Measurements from ENCODE around the gene TTC28. TPM values are rescaled to one million over a fixed set of nuclear protein-coding genes. Genes with fewer than 3 reads are reported as not detected.

The TTC28 gene
- total RNA-seq, 1 experiment from 2014 or later: 0.12 TPM

DNA sequence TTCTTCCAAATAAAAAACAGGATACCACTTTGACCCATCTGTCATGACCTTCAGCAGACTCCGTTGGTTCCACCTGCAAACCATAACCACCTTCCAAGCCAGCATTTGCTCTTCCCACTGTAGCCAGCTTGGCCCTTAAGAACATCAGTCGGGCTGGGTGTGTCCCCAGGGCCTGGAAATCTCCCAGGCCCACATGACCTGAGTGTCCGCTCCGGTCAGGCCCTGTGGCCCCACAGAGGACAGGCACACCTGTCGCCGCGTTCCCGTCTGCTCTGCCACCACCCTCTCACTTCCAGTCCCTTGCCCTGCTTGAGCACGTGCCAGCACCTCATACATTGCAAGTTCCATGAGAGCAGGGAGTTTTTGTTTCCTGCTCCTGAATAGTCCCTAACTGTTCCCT is 694.9 kb downstream of the TTC28 start:
- H3K4me1 ChIP-seq (ENCODE audit: control insufficient read depth in 1 of 2, insufficient read depth in 2 of 2, low read length in 2 of 2): no peaks in the 10 kb centered on the region
- H3K9me2 ChIP-seq (ENCODE audit: insufficient read depth): no peaks in the 10 kb centered on the region
- no peak overlapping the region for H3K9ac ChIP-seq (ENCODE audit: low read length)
- intact Hi-C loops (cut with micrococcal nuclease): no loop called here
- ATAC-seq (no peak), DNase-seq (ENCODE audit: low read depth, low spot score) (no peak)
- no peak overlapping the region for H2AFZ ChIP-seq (ENCODE audit: low read depth, low read length, poor library complexity, severe bottlenecking)
- CTCF ChIA-PET: no interaction called here
- no peaks in the 10 kb centered on the region for H3K79me2 ChIP-seq (ENCODE audit: insufficient read depth, low read length)
- POLR2A ChIA-PET: no interaction called here
- no peak overlapping the region for H3K4me3 ChIP-seq (replicated peaks in 1 of 2; ENCODE audit: low read depth in 1 of 2, low read length in 2 of 2)
- H3K9me3 ChIP-seq (ENCODE audit: control insufficient read depth in 1 of 2, insufficient read depth in 1 of 2, low read depth in 1 of 2, low read length in 2 of 2): no peaks in the 10 kb centered on the region
- H4K20me1 ChIP-seq (ENCODE audit: insufficient read depth): no peaks in the 10 kb centered on the region
- H3K4me2 ChIP-seq (ENCODE audit: low read length): no peak overlapping the region
- H3K27ac ChIP-seq (ENCODE audit: low read depth, low read length): no peak overlapping the region
- RAD21 ChIA-PET (ENCODE audit: low non-redundant PET in 1 of 2, low total read pairs in 2 of 2, uncharacterized antibody in 2 of 2, unreplicated experiment in 2 of 2): no interaction called here
- BruUV-seq (replicated peaks): no TSS peak
- TF ChIP-seq CBX3 (IDR thresholded peaks at IDR 0.05; ENCODE audit: low read depth) (no peak), FOSL1 (IDR thresholded peaks at IDR 0.05; ENCODE audit: low read depth) (no peak), ZFX (IDR thresholded peaks at IDR 0.05) (no peak), SP1 (IDR thresholded peaks at IDR 0.05; ENCODE audit: low read depth) (no peak), RAD21 (IDR thresholded peaks at IDR 0.05; ENCODE audit: low read depth) (no peak), POLR2A (IDR thresholded peaks at IDR 0.05; ENCODE audit: borderline replicate concordance, extremely low read depth, insufficient read depth, insufficient read length) (no peak), JUND (IDR thresholded peaks at IDR 0.05) (no peak)
- TF ChIP-seq, protein P1, sequence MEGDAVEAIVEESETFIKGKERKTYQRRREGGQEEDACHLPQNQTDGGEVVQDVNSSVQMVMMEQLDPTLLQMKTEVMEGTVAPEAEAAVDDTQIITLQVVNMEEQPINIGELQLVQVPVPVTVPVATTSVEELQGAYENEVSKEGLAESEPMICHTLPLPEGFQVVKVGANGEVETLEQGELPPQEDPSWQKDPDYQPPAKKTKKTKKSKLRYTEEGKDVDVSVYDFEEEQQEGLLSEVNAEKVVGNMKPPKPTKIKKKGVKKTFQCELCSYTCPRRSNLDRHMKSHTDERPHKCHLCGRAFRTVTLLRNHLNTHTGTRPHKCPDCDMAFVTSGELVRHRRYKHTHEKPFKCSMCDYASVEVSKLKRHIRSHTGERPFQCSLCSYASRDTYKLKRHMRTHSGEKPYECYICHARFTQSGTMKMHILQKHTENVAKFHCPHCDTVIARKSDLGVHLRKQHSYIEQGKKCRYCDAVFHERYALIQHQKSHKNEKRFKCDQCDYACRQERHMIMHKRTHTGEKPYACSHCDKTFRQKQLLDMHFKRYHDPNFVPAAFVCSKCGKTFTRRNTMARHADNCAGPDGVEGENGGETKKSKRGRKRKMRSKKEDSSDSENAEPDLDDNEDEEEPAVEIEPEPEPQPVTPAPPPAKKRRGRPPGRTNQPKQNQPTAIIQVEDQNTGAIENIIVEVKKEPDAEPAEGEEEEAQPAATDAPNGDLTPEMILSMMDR (IDR thresholded peaks at IDR 0.05 in 2 of 3, conservative IDR thresholded peaks at IDR 0.05 in 1 of 3; ENCODE audit: borderline replicate concordance in 1 of 3, insufficient read depth in 1 of 3, low read depth in 2 of 3, low read length in 2 of 3): no peak
- H3K27me3 ChIP-seq (ENCODE audit: insufficient read depth, low read length): no peaks in the 10 kb centered on the region
- no peaks in the 10 kb centered on the region for H3K36me3 ChIP-seq (ENCODE audit: control insufficient read depth in 1 of 2, insufficient read depth in 2 of 2, low read length in 2 of 2)

DNA sequence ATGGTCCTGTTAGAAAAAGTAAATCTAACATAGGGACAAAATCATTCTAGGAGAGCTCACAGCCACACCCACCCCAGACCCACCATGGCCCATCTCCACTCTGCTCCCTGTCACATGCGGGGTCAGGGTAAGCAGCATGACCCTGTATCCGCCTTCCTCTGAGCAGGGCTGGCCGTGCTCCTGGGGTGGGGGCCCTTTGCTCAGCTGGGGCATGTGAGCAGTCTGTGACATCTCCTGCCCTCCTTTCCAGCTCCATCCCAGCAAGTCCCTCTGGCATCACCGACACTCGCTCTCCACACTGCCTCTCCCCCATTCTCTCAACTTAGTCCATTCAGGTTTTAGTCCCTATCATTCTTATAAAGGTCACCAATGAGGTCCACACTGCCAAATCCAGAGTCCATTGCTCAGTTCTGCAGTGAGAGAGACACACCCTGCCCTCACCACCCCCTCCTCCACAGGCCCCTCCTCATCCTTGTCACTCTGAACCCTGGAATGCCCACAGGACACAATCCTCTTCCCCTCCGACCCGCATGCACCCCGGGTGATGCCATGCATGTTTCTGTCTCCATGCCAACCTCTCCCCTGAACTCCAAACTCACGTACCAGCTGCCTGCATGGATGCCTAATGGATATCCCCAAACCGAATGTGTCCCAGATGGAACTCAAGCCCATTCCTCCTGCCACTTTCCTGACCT is 695.5 kb downstream of the TTC28 start:
- POLR2A ChIA-PET: no interaction called here
- TF ChIP-seq POLR2A (IDR thresholded peaks at IDR 0.05; ENCODE audit: borderline replicate concordance, extremely low read depth, insufficient read depth, insufficient read length) (no peak), CEBPB (IDR thresholded peaks at IDR 0.05; ENCODE audit: low read depth) (no peak), EGR1 (IDR thresholded peaks at IDR 0.05; ENCODE audit: low read depth) (no peak), CBX3 (IDR thresholded peaks at IDR 0.05; ENCODE audit: low read depth) (no peak), EZH2phosphoT487 (IDR thresholded peaks at IDR 0.05; ENCODE audit: borderline replicate concordance) (no peak), ZFX (IDR thresholded peaks at IDR 0.05) (no peak), SP1 (IDR thresholded peaks at IDR 0.05; ENCODE audit: low read depth) (no peak), SIN3A (IDR thresholded peaks at IDR 0.05; ENCODE audit: low read depth) (no peak)
- TF ChIP-seq, protein P1 (IDR thresholded peaks at IDR 0.05 in 2 of 3, conservative IDR thresholded peaks at IDR 0.05 in 1 of 3; ENCODE audit: borderline replicate concordance in 1 of 3, insufficient read depth in 1 of 3, low read depth in 2 of 3, low read length in 2 of 3): no peak
- TF ChIP-seq, protein P2, sequence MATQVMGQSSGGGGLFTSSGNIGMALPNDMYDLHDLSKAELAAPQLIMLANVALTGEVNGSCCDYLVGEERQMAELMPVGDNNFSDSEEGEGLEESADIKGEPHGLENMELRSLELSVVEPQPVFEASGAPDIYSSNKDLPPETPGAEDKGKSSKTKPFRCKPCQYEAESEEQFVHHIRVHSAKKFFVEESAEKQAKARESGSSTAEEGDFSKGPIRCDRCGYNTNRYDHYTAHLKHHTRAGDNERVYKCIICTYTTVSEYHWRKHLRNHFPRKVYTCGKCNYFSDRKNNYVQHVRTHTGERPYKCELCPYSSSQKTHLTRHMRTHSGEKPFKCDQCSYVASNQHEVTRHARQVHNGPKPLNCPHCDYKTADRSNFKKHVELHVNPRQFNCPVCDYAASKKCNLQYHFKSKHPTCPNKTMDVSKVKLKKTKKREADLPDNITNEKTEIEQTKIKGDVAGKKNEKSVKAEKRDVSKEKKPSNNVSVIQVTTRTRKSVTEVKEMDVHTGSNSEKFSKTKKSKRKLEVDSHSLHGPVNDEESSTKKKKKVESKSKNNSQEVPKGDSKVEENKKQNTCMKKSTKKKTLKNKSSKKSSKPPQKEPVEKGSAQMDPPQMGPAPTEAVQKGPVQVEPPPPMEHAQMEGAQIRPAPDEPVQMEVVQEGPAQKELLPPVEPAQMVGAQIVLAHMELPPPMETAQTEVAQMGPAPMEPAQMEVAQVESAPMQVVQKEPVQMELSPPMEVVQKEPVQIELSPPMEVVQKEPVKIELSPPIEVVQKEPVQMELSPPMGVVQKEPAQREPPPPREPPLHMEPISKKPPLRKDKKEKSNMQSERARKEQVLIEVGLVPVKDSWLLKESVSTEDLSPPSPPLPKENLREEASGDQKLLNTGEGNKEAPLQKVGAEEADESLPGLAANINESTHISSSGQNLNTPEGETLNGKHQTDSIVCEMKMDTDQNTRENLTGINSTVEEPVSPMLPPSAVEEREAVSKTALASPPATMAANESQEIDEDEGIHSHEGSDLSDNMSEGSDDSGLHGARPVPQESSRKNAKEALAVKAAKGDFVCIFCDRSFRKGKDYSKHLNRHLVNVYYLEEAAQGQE (IDR thresholded peaks at IDR 0.05; ENCODE audit: low read depth): no peak

More for the DNA sequence above, 695.5 kb downstream of the TTC28 start:
- H3K4me1 ChIP-seq (ENCODE audit: control insufficient read depth in 1 of 2, insufficient read depth in 2 of 2, low read length in 2 of 2): no peaks in the 10 kb centered on the region
- RAD21 ChIA-PET (ENCODE audit: low non-redundant PET in 1 of 2, low total read pairs in 2 of 2, uncharacterized antibody in 2 of 2, unreplicated experiment in 2 of 2): no interaction called here
- CTCF ChIA-PET: no interaction called here
- no TSS peak for BruUV-seq (replicated peaks)
- no peaks in the 10 kb centered on the region for H3K79me2 ChIP-seq (ENCODE audit: insufficient read depth, low read length)
- no peak overlapping the region for H3K9ac ChIP-seq (ENCODE audit: low read length)
- no peaks in the 10 kb centered on the region for H3K27me3 ChIP-seq (ENCODE audit: insufficient read depth, low read length)
- no peaks in the 10 kb centered on the region for H3K9me2 ChIP-seq (ENCODE audit: insufficient read depth)
- H3K4me3 ChIP-seq (replicated peaks in 1 of 2; ENCODE audit: low read depth in 1 of 2, low read length in 2 of 2): no peak overlapping the region
- no peak for ATAC-seq
- H3K4me2 ChIP-seq (ENCODE audit: low read length): no peak overlapping the region
- H4K20me1 ChIP-seq (ENCODE audit: insufficient read depth): no peaks in the 10 kb centered on the region
- DNase-seq (ENCODE audit: low read depth, low spot score): no peak
- H3K27ac ChIP-seq (ENCODE audit: low read depth, low read length): no peak overlapping the region
- no peak overlapping the region for H2AFZ ChIP-seq (ENCODE audit: low read depth, low read length, poor library complexity, severe bottlenecking)
- H3K36me3 ChIP-seq (ENCODE audit: control insufficient read depth in 1 of 2, insufficient read depth in 2 of 2, low read length in 2 of 2): no peaks in the 10 kb centered on the region
- intact Hi-C loops (cut with micrococcal nuclease): no loop called here
- no peaks in the 10 kb centered on the region for H3K9me3 ChIP-seq (ENCODE audit: control insufficient read depth in 1 of 2, insufficient read depth in 1 of 2, low read depth in 1 of 2, low read length in 2 of 2)
